Colonic mucosa (tissue), 4 donors: ENCODE measurements around the gene PMP22. TPM values are rescaled to one million over a fixed set of nuclear protein-coding genes. Genes with fewer than 3 reads are reported as not detected.

Experiments used
- DNase-seq: peaks from one replicate; pipeline ENCODE4 v3.0.0-alpha.2; 2020
- H3K27ac ChIP-seq: fragments of 200-600 bp; one replicate; pipeline ENCODE4 v1.8.0; 2021
- H3K27me3 ChIP-seq: fragments of 200-600 bp; one replicate; pipeline ENCODE4 v1.8.0; 2021
- H3K36me3 ChIP-seq: fragments of 200-600 bp; one replicate; pipeline ENCODE4 v1.8.0; 2021
- H3K4me1 ChIP-seq: fragments of 200-600 bp; one replicate; pipeline ENCODE4 v1.8.0; 2021; ENCODE audit warnings: mild to moderate bottlenecking
- H3K4me3 ChIP-seq: fragments of 200-600 bp; one replicate; pipeline ENCODE4 v1.8.0; 2021
- H3K9ac ChIP-seq, 2 donors: one replicate each; pipeline ENCODE4 v1.7.0; 2013; ENCODE audit warnings: control low read depth in 2 of 2, low read depth in 2 of 2, low read length in 2 of 2
- H3K9me3 ChIP-seq: fragments of 200-600 bp; one replicate; pipeline ENCODE4 v1.8.0; 2021
- CTCF ChIP-seq: fragments of 200-600 bp; IDR thresholded peaks from one replicate; pipeline ENCODE4 v1.8.0; 2022; ENCODE audit warnings: antibody characterized with exemption, mild to moderate bottlenecking
- intact Hi-C: fragments of 100-400 bp; cut with DNase I; formaldehyde crosslinking; loops from one replicate; pipeline ENCODE4 v1.14.1; 2022
- total RNA-seq, 2 donors: library from RNA; stranded (reverse); fragmentation: NEBNext Ultra II Directional in 1 of 2; extraction: Animal tissue kit (Norgen Biotek cat#: 25700) in 1 of 2; gene quantifications; one replicate each; pipeline ENCODE4 v1.2.1, GENCODE V29; 2021
- donor health status: healthy.
- donor health status: DM: no; HTN: no; CAD: no.
- donor health status: DM: no; HTN: no; CAD: no.

Gene PMP22
- total RNA-seq, 2 donors from 2014 or later = 12.5 to 40.4 TPM

- no peaks in the 10 kb centered on the region for H3K9me3 ChIP-seq
- no peak overlapping the region for H3K9ac ChIP-seq
- H3K27ac ChIP-seq = no peak overlapping the region
- intact Hi-C loops = no loop called here
- no peaks in the 10 kb centered on the region for H3K36me3 ChIP-seq
- no peak for TF ChIP-seq CTCF
- no peak for DNase-seq
- no peaks in the 10 kb centered on the region for H3K27me3 ChIP-seq
- H3K4me3 ChIP-seq = no peak overlapping the region
- H3K4me1 ChIP-seq = no peaks in the 10 kb centered on the region
These were observed 28.6 kb downstream of the PMP22 start for GRCh38 chr17:15236281-15237105.

DNA sequence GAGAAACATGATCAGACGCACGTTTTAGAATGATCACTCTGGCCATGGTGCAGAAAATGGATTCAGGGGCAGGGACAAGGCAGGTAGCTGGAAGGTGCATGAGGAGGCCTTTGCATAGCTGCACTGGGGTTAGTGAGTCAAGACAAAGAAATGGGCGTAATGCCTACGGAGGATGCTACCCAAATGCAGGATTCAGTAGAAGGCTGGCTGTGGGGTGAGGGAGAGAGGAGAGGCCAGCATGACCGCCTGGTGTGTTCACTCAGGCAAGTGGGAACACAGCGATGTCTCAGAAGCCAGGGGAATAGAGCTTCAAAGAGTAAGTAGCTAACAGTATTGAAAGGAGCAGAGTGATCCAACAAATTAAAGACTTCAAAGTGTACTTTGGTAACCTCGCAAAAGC, 31.2 kb downstream of the PMP22 start:
- Histone ChIP-seq H3K36me3 (no peaks in the 10 kb centered on the region), H3K4me1 (no peaks in the 10 kb centered on the region), H3K27me3 (no peaks in the 10 kb centered on the region), H3K9me3 (no peaks in the 10 kb centered on the region), H3K4me3 (no peak overlapping the region), H3K27ac (no peak overlapping the region), H3K9ac (no peak overlapping the region)
- no peak for DNase-seq
- intact Hi-C loops = no loop called here
- no peak for TF ChIP-seq CTCF

DNA sequence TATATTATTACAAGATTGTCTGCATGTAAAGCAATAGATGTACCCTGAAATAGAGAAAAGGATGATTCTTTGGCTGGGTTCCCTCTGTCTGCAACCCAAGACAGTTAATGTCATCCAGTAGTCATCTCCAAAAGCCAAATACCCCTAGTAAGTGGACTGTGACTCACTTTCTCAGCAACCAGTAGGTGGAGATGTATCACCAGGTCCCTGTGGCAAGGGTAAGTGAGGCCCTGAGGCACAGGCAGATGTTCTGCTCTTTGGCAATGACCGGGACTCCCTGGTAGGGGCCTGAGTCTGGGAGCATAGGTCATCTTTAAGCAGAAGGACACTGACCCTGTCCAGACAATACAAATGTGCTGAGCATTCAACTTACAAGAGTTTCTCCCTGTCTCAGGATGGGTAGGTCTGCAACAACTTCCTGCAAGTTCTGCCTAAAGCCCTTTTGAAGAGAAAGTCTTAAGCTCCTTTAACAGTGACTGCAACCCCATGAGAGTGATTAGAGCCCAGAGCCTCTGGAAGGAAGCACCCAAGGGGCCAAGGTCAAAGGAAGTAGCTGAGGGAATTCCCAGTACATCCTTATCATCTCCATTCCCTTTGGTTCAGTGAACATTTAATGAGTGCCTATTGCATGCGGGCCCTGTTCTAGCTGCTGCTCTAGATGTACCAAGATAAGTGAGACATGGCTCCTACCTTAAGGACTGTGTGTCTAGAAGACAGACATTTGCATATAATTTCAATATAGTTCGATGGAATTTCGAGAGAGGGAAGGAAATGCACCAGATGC, 31.9 kb downstream of the PMP22 start:
- intact Hi-C loops = no loop called here
- H3K4me1 ChIP-seq = no peaks in the 10 kb centered on the region
- H3K27me3 ChIP-seq = no peaks in the 10 kb centered on the region
- no peaks in the 10 kb centered on the region for H3K36me3 ChIP-seq
- no peaks in the 10 kb centered on the region for H3K9me3 ChIP-seq
- TF ChIP-seq CTCF = no peak
- H3K9ac ChIP-seq = no peak overlapping the region
- no peak overlapping the region for H3K27ac ChIP-seq
- no peak overlapping the region for H3K4me3 ChIP-seq
- no peak for DNase-seq

GRCh38 chr17:15232517-15232915, 32.6 kb downstream of the PMP22 start:
- no peak overlapping the region for H3K9ac ChIP-seq
- no peaks in the 10 kb centered on the region for H3K4me1 ChIP-seq
- H3K27me3 ChIP-seq = no peaks in the 10 kb centered on the region
- H3K36me3 ChIP-seq = no peaks in the 10 kb centered on the region
- no peak overlapping the region for H3K27ac ChIP-seq
- intact Hi-C loops = no loop called here
- no peaks in the 10 kb centered on the region for H3K9me3 ChIP-seq
- DNase-seq = no peak
- no peak for TF ChIP-seq CTCF
- no peak overlapping the region for H3K4me3 ChIP-seq

DNA sequence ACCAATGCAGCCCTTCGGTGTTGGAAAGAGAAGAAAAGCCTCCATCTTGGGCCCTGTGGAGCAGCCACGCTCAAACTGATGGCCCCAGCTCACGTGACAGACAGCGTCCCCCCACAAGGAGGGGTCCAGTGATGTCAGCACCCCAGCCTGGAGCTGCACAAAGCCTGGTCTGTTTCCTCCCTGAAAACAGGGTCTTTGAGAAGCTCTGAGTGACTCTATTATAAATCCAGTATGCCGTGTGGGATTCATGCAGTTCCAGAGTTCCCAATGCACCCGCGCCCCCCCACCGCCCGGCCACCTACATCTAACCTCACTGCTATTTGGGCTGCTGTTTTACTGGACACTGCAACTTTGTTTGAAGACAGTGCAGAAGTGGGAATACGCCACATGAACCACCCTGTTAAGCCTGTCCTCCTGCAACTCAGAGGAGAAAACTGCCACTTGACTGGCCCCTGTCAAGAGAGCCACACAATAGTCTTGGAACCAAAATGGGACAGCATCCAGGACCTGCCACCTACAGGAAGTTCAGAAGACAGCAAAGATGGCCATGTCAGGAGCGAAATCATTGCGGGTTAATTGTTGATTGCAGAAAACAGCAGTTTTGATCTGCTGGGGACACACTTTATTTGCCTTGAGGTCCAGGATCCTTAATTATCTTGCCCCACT, 33.1 kb downstream of the PMP22 start:
- intact Hi-C loops = no loop called here
- Histone ChIP-seq H3K4me3 (no peak overlapping the region), H3K27ac (no peak overlapping the region), H3K36me3 (no peaks in the 10 kb centered on the region), H3K9me3 (no peaks in the 10 kb centered on the region), H3K9ac (no peak overlapping the region), H3K27me3 (no peaks in the 10 kb centered on the region), H3K4me1 (no peaks in the 10 kb centered on the region)
- no peak for DNase-seq
- TF ChIP-seq CTCF = no peak
